ENCODE data around the gene VMA21.

- TF ChIP-seq YY1 (IDR thresholded peaks at IDR 0.05; ENCODE audit: insufficient read depth, insufficient read length) = no peak
- no peak for TF ChIP-seq ZNF274 (IDR thresholded peaks at IDR 0.05; ENCODE audit: low read depth, low read length)
- TF ChIP-seq SUZ12 (IDR thresholded peaks at IDR 0.05; ENCODE audit: extremely low read depth, insufficient read depth, insufficient read length) = no peak
Measured at GRCh38 chrX:151391722-151392121, 5.3 kb upstream of the VMA21 start.

Data from NT2/D1 (cell line).